HepG2 (cell line): ENCODE measurements around the gene POMGNT2. TPM values are rescaled to one million over a fixed set of nuclear protein-coding genes. Genes with fewer than 3 reads are reported as not detected.
A peak's percentile ranks its signal among the peaks of the same experiment; 100 is the strongest.

ENCODE experiments used
- ARNTL ChIP-seq: sonication (generic); formaldehyde crosslinking; IDR thresholded peaks from 2 replicates; pipeline ENCODE4 v1.4.0; 2020; ENCODE audit warnings: mild to moderate bottlenecking, missing genetic modification reagents
- HES4 ChIP-seq: sonication (generic); formaldehyde crosslinking; IDR thresholded peaks from 2 replicates; pipeline ENCODE4 v1.9.0; 2021; ENCODE audit warnings: mild to moderate bottlenecking, missing genetic modification reagents, borderline replicate concordance
- HNRNPL ChIP-seq: fragments of 200-400 bp; formaldehyde crosslinking; IDR thresholded peaks from 2 replicates; pipeline ENCODE4 v1.6.1; 2017; ENCODE audit warnings: mild to moderate bottlenecking, low read depth, low read length
- ISL2 ChIP-seq: sonication (generic); formaldehyde crosslinking; IDR thresholded peaks from 2 replicates; pipeline ENCODE4 v1.5.0; 2020; ENCODE audit warnings: missing genetic modification reagents
- KLF9 ChIP-seq: IDR thresholded peaks from 2 replicates; pipeline ENCODE4 v1.6.1; 2016; ENCODE audit warnings: low read depth
- NKX3-1 ChIP-seq: sonication (generic); formaldehyde crosslinking; IDR thresholded peaks from 2 replicates; pipeline ENCODE4 v1.5.0; 2020; ENCODE audit warnings: missing genetic modification reagents
- RNF2 ChIP-seq: fragments of 450-650 bp; conservative IDR thresholded peaks from 2 replicates; pipeline ENCODE4 v1.6.1; 2016; ENCODE audit warnings: low read depth
- SIN3A ChIP-seq: IDR thresholded peaks from 2 replicates; pipeline ENCODE4 v1.6.1; 2011; ENCODE audit warnings: low read depth, mild to moderate bottlenecking, control low read depth, low read length, borderline replicate concordance
- SPEN ChIP-seq: sonication (generic); formaldehyde crosslinking; IDR thresholded peaks from 2 replicates; pipeline ENCODE4 v1.5.1; 2020; ENCODE audit warnings: low read depth, mild to moderate bottlenecking, missing genetic modification reagents
- TFDP2 ChIP-seq: sonication (generic); formaldehyde crosslinking; IDR thresholded peaks from 2 replicates; pipeline ENCODE4 v1.4.0; 2020; ENCODE audit warnings: missing genetic modification reagents
- XRCC5 ChIP-seq: fragments of 200-400 bp; formaldehyde crosslinking; optimal IDR thresholded peaks from 2 replicates; pipeline ENCODE3; 2017; ENCODE audit warnings: mild to moderate bottlenecking, low read length
- ZBTB42 ChIP-seq: sonication (generic); formaldehyde crosslinking; IDR thresholded peaks from 2 replicates; pipeline ENCODE4 v1.5.0; 2020; ENCODE audit warnings: mild to moderate bottlenecking, missing genetic modification reagents
- ZBTB43 ChIP-seq: sonication (generic); formaldehyde crosslinking; conservative IDR thresholded peaks from 2 replicates; pipeline ENCODE4 v1.4.0; 2020; ENCODE audit warnings: missing genetic modification reagents
- ZNF224 ChIP-seq: sonication (generic); formaldehyde crosslinking; IDR thresholded peaks from 2 replicates; pipeline ENCODE4 v1.5.0; 2020; ENCODE audit warnings: mild to moderate bottlenecking, missing genetic modification reagents
- ZNF280D ChIP-seq: sonication (generic); formaldehyde crosslinking; IDR thresholded peaks from 2 replicates; pipeline ENCODE4 v1.5.1; 2020; ENCODE audit warnings: mild to moderate bottlenecking, missing genetic modification reagents
- ZNF30 ChIP-seq: sonication (generic); formaldehyde crosslinking; IDR thresholded peaks from 2 replicates; pipeline ENCODE4 v1.5.0; 2020; ENCODE audit warnings: mild to moderate bottlenecking, missing genetic modification reagents
- ZNF446 ChIP-seq: sonication (generic); formaldehyde crosslinking; IDR thresholded peaks from 2 replicates; pipeline ENCODE4 v1.5.0; 2020; ENCODE audit warnings: mild to moderate bottlenecking, missing genetic modification reagents
- ZNF546 ChIP-seq: sonication (generic); formaldehyde crosslinking; conservative IDR thresholded peaks from 2 replicates; pipeline ENCODE4 v1.8.1; 2023; ENCODE audit warnings: mild to moderate bottlenecking, missing genetic modification reagents
- polyA plus RNA-seq, 8 experiments: library from polyadenylated mRNA; depleted of rRNA in 3 of 8; stranded (reverse) in 7 of 8; unstranded in 1 of 8; fragments of >200 nt; fragmentation: Illumina TruSeq in 4 of 8; extraction: Trizol in 4 of 8; gene quantifications; 2 replicates each; pipeline versions ENCODE4 v1.2.1 to v1.2.3, GENCODE V29; 2011 to 2016; ENCODE audit warnings: low read depth in 4 of 8, missing spikeins in 1 of 8, mixed read lengths in 1 of 8; ENCODE audit not compliant: insufficient read depth in 1 of 8
- total RNA-seq, 5 experiments: library from RNA; depleted of rRNA; stranded (reverse); fragments of >200 nt; fragmentation: Illumina TruSeq; extraction: Trizol; gene quantifications; 2 replicates each; pipeline ENCODE4 v1.2.3, GENCODE V29; 2016; ENCODE audit warnings: low read depth in 1 of 5
- TF ChIP-seq, protein P1 (sequence below): IDR thresholded peaks from 2 replicates; pipeline ENCODE4 v1.6.1; 2016; ENCODE audit warnings: low read depth, borderline replicate concordance
- TF ChIP-seq, protein P2 (sequence below): sonication (generic); formaldehyde crosslinking; IDR thresholded peaks from 2 replicates; pipeline ENCODE4 v1.4.0; 2020; ENCODE audit warnings: missing genetic modification reagents

Gene POMGNT2
- total and polyA plus RNA-seq, 2 of the 13 experiments (the other 11 are each of a cell fraction or from before 2014, with no cell fraction given), result 10.5 to 12.4 TPM

DNA sequence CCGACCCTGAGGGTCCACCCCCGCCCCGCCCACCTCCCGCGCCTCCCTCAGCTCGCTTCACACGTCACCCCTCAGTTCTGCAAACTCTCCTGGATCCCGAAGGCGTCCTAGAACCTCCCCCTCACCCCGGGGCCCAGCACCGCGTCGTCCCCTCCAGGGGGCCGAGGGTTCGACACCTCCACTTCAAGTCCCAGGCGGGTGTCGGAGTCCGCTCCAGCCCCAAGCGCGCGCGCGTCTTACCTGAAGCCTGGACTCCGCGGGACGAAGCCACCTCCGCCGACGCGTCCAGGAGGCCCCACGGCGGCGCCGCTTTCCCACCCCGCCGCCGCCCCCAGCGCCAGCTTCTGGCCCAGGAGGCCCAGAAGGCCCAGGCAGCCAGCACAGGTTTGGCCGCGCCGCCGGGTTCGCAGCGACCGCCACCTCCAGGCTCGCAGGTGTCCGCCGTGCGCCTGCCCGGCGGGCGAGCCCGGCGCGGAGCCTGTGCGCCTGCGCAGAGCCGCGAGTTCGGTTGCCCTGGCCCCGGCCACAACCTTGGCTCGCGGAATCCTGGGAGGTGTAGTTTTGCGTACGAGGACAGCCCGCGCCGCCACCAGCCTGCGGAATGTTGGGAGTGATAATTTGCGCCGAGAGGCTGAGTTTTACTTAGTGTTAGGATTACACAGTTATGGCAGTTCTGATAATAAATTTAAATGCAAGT lies at the start of gene POMGNT2 (continued):
- TF ChIP-seq ZNF446 (CRISPR knock-in tag) (peak; percentile 71), HES4 (CRISPR knock-in tag) (peak; percentile 82; the same call in 1 of the 2 replicates), XRCC5 (peak; percentile 34), ZNF546 (CRISPR knock-in tag) (peak; percentile 92), ARNTL (CRISPR knock-in tag) (peak; percentile 44; the same call in 1 of the 2 replicates), ZBTB42 (CRISPR knock-in tag) (no peak; the same call in 1 of the 2 replicates), ZNF30 (CRISPR knock-in tag) (no peak), TFDP2 (CRISPR knock-in tag) (peak; percentile 18), ZBTB43 (CRISPR knock-in tag) (0 out of 2 replicates have a peak, but pooled peaks have one; percentile 52), ISL2 (peak; percentile 29; the same call in 1 of the 2 replicates), RNF2 (peak; percentile 99), ZNF224 (CRISPR knock-in tag) (peak; percentile 35; the same call in 1 of the 2 replicates), SIN3A (0 out of 2 replicates have a peak, but pooled peaks have one; percentile 33), HNRNPL (no peak), ZNF280D (no peak), SPEN (CRISPR knock-in tag) (peak; percentile 7; the same call in 1 of the 2 replicates), KLF9 (CRISPR knock-in tag) (no peak), NKX3-1 (CRISPR knock-in tag) (peak; percentile 27; the same call in 1 of the 2 replicates)
- TF ChIP-seq, protein P1, sequence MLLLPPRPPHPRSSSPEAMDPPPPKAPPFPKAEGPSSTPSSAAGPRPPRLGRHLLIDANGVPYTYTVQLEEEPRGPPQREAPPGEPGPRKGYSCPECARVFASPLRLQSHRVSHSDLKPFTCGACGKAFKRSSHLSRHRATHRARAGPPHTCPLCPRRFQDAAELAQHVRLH (CRISPR knock-in tag), result peak; percentile 28; the same call in 1 of the 2 replicates
- TF ChIP-seq, protein P2, sequence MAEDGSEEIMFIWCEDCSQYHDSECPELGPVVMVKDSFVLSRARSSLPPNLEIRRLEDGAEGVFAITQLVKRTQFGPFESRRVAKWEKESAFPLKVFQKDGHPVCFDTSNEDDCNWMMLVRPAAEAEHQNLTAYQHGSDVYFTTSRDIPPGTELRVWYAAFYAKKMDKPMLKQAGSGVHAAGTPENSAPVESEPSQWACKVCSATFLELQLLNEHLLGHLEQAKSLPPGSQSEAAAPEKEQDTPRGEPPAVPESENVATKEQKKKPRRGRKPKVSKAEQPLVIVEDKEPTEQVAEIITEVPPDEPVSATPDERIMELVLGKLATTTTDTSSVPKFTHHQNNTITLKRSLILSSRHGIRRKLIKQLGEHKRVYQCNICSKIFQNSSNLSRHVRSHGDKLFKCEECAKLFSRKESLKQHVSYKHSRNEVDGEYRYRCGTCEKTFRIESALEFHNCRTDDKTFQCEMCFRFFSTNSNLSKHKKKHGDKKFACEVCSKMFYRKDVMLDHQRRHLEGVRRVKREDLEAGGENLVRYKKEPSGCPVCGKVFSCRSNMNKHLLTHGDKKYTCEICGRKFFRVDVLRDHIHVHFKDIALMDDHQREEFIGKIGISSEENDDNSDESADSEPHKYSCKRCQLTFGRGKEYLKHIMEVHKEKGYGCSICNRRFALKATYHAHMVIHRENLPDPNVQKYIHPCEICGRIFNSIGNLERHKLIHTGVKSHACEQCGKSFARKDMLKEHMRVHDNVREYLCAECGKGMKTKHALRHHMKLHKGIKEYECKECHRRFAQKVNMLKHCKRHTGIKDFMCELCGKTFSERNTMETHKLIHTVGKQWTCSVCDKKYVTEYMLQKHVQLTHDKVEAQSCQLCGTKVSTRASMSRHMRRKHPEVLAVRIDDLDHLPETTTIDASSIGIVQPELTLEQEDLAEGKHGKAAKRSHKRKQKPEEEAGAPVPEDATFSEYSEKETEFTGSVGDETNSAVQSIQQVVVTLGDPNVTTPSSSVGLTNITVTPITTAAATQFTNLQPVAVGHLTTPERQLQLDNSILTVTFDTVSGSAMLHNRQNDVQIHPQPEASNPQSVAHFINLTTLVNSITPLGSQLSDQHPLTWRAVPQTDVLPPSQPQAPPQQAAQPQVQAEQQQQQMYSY (CRISPR knock-in tag), result no peak
